DND-41 (cell line): Measurements from ENCODE around the gene IL4R.

Experiments used
- CTCF ChIP-seq: IDR thresholded peaks from 2 replicates; pipeline ENCODE4 v1.5.1; 2012; ENCODE audit warnings: borderline replicate concordance, low read length, moderate library complexity, mild to moderate bottlenecking; ENCODE audit not compliant: poor library complexity, severe bottlenecking; ENCODE audit errors: extremely low read depth
- EZH2 ChIP-seq: IDR thresholded peaks from 3 replicates; pipeline ENCODE4 v1.6.1; 2012; ENCODE audit warnings: borderline replicate concordance, low read depth, mild to moderate bottlenecking, moderate library complexity, low read length, inconsistent platforms; ENCODE audit not compliant: severe bottlenecking

- TF ChIP-seq CTCF (no peak), EZH2 (no peak)
Observed at GRCh38 chr16:27402964-27403600, 89.3 kb downstream of the IL4R start.
